H1 (cell line): Measurements from ENCODE around the gene CCDC183. TPM values are rescaled to one million over a fixed set of nuclear protein-coding genes. Genes with fewer than 3 reads are reported as not detected.
A peak's percentile ranks its signal among the peaks of the same experiment; 100 is the strongest.

Source experiments
- CTCF ChIA-PET: fragments of 300-600 bp; sonication (Branson Sonifier 250); formaldehyde crosslinking; loops from one replicate; lab custom pipeline; 2021; ENCODE audit not compliant: partially characterized antibody; lab: Charles Lee
- POLR2A ChIA-PET: fragments of 300-600 bp; sonication (Branson Sonifier 250); formaldehyde crosslinking; loops from one replicate; lab custom pipeline; 2021; ENCODE audit warnings: inconsistent platforms; ENCODE audit not compliant: partially characterized antibody; lab: Charles Lee
- DNase-seq, 2 experiments: peaks; one replicate each; pipeline versions ENCODE4 v3.0.0 to v3.0.0-alpha.2; 2010 to 2022; ENCODE audit warnings: low spot score in 2 of 2, low read depth in 1 of 2, mixed read lengths in 1 of 2
- FAIRE-seq: peaks from 2 replicates; lab custom pipeline; 2011; peaks lifted over from hg19 to GRCh38; lab: Jason Lieb, UNC
- H2AFZ ChIP-seq: 2 replicates; pipeline ENCODE4 v1.8.1; 2012; ENCODE audit warnings: low read length, inconsistent platforms
- H2AK5ac ChIP-seq: 2 replicates; pipeline ENCODE4 v1.6.1; 2013; ENCODE audit warnings: low read depth, low read length
- H2BK120ac ChIP-seq: replicated peaks from 2 replicates; pipeline ENCODE3; 2013; ENCODE audit warnings: low read depth, low read length, inconsistent platforms
- H2BK12ac ChIP-seq: 2 replicates; pipeline ENCODE4 v1.6.1; 2013; ENCODE audit warnings: low read depth, low read length
- H2BK15ac ChIP-seq: 2 replicates; pipeline ENCODE4 v1.6.1; 2013; ENCODE audit warnings: low read length
- H2BK20ac ChIP-seq: 2 replicates; pipeline ENCODE4 v1.6.1; 2013; ENCODE audit warnings: low read length
- H2BK5ac ChIP-seq: 2 replicates; pipeline ENCODE4 v1.6.1; 2013; ENCODE audit warnings: low read depth, low read length
- H3K14ac ChIP-seq: 2 replicates; pipeline ENCODE4 v1.6.1; 2013; ENCODE audit warnings: inconsistent platforms; ENCODE audit not compliant: insufficient read length
- H3K18ac ChIP-seq: 2 replicates; pipeline ENCODE4 v1.6.1; 2013; ENCODE audit warnings: low read length; ENCODE audit errors: extremely low read depth
- H3K23ac ChIP-seq: 2 replicates; pipeline ENCODE4 v1.6.1; 2013; ENCODE audit warnings: inconsistent platforms; ENCODE audit not compliant: insufficient read length
- H3K23me2 ChIP-seq: 2 replicates; pipeline ENCODE4 v1.6.1; 2013; ENCODE audit warnings: low read depth, low read length
- H3K27ac ChIP-seq: 2 replicates; pipeline ENCODE4 v1.6.1; 2011; ENCODE audit warnings: low read depth, low read length, inconsistent platforms
- H3K27me3 ChIP-seq, 4 experiments: replicated peaks in 1 of 4; 1 replicate in 1 of 4; 2 replicates in 3 of 4; pipeline versions ENCODE4 v1.6.1 to v1.8.1; 2011 to 2013; ENCODE audit warnings: low read length in 3 of 4, mild to moderate bottlenecking in 3 of 4, inconsistent platforms in 2 of 4, mixed read lengths in 2 of 4, moderate library complexity in 1 of 4; ENCODE audit not compliant: control insufficient read depth in 3 of 4, insufficient read depth in 3 of 4; ENCODE audit errors: extremely low read depth in 1 of 4
- H3K36me3 ChIP-seq, 4 experiments: 2 replicates each; pipeline versions ENCODE4 v1.6.1 to v1.8.1; 2011 to 2013; ENCODE audit warnings: mild to moderate bottlenecking in 4 of 4, low read length in 3 of 4, moderate library complexity in 2 of 4, control low read depth in 1 of 4, inconsistent platforms in 1 of 4; ENCODE audit not compliant: insufficient read depth in 4 of 4, control insufficient read depth in 2 of 4
- H3K4ac ChIP-seq: replicated peaks from 2 replicates; pipeline ENCODE3; 2013; ENCODE audit warnings: low read length, low read depth, mixed read lengths, inconsistent platforms; ENCODE audit not compliant: insufficient read length
- H3K4me1 ChIP-seq, 4 experiments: replicated peaks in 1 of 4; 1 replicate in 1 of 4; 2 replicates in 3 of 4; pipeline versions ENCODE4 v1.6.1 to v1.8.1; 2011 to 2013; ENCODE audit warnings: low read length in 3 of 4, inconsistent platforms in 2 of 4, mixed read lengths in 1 of 4; ENCODE audit not compliant: insufficient read depth in 4 of 4, control insufficient read depth in 3 of 4
- H3K4me2 ChIP-seq, 2 experiments: 2 replicates each; pipeline versions ENCODE4 v1.6.1 to v1.8.1; 2011 to 2013; ENCODE audit warnings: low read depth in 2 of 2, low read length in 2 of 2, control low read depth in 1 of 2, inconsistent platforms in 1 of 2, mild to moderate bottlenecking in 1 of 2; ENCODE audit not compliant: insufficient read depth in 1 of 2
- H3K4me3 ChIP-seq, 4 experiments: fragments of 200-600, 300-600 bp in 1 of 4; sonication (generic), shearing (Covaris generic), sonication (Bioruptor Twin) in 1 of 4; 2 replicates each; pipeline versions ENCODE4 v1.5.1 to v1.8.1; 2011 to 2016; ENCODE audit warnings: low read length in 4 of 4, low read depth in 3 of 4, control low read depth in 2 of 4, inconsistent platforms in 2 of 4, mild to moderate bottlenecking in 2 of 4, mixed read lengths in 1 of 4, moderate library complexity in 1 of 4; ENCODE audit not compliant: insufficient read depth in 2 of 4; ENCODE audit errors: extremely low read depth in 1 of 4
- H3K56ac ChIP-seq: replicated peaks from 2 replicates; pipeline ENCODE3; 2013; ENCODE audit warnings: low read depth, mild to moderate bottlenecking, mixed read lengths, low read length, inconsistent platforms; ENCODE audit not compliant: insufficient read length
- H3K79me1 ChIP-seq: 2 replicates; pipeline ENCODE4 v1.6.1; 2013; ENCODE audit warnings: low read depth, low read length, control low read depth
- H3K79me2 ChIP-seq, 2 experiments: 2 replicates each; pipeline versions ENCODE4 v1.6.1 to v1.8.1; 2012 to 2013; ENCODE audit warnings: low read length in 2 of 2, mild to moderate bottlenecking in 2 of 2, inconsistent platforms in 1 of 2; ENCODE audit not compliant: insufficient read depth in 2 of 2, control insufficient read depth in 1 of 2
- H3K9ac ChIP-seq, 4 experiments: replicated peaks in 1 of 4; 1 replicate in 1 of 4; 2 replicates in 3 of 4; pipeline versions ENCODE4 v1.6.1 to v1.8.1; 2011 to 2013; ENCODE audit warnings: low read depth in 3 of 4, low read length in 3 of 4, control low read depth in 2 of 4, mild to moderate bottlenecking in 2 of 4, moderate library complexity in 2 of 4, inconsistent platforms in 1 of 4; ENCODE audit errors: extremely low read depth in 1 of 4
- H3K9me3 ChIP-seq, 2 experiments: 2 replicates each; pipeline versions ENCODE4 v1.6.1 to v1.8.1; 2012 to 2013; ENCODE audit warnings: mild to moderate bottlenecking in 2 of 2, moderate library complexity in 2 of 2, control low read depth in 1 of 2, inconsistent platforms in 1 of 2, low read depth in 1 of 2, low read length in 1 of 2, mixed read lengths in 1 of 2; ENCODE audit not compliant: insufficient read depth in 2 of 2
- H4K20me1 ChIP-seq, 2 experiments: replicated peaks in 1 of 2; 2 replicates each; pipeline versions ENCODE3 to v1.8.1; 2011 to 2013; ENCODE audit warnings: inconsistent platforms in 2 of 2, low read length in 2 of 2, mild to moderate bottlenecking in 1 of 2; ENCODE audit not compliant: insufficient read depth in 2 of 2, control insufficient read depth in 1 of 2
- H4K5ac ChIP-seq: 2 replicates; pipeline ENCODE4 v1.6.1; 2013; ENCODE audit warnings: low read length, low read depth, mixed read lengths, inconsistent platforms; ENCODE audit not compliant: insufficient read length
- H4K8ac ChIP-seq: 2 replicates; pipeline ENCODE4 v1.8.0; 2013; ENCODE audit warnings: mild to moderate bottlenecking, moderate library complexity, low read length, inconsistent platforms; ENCODE audit not compliant: insufficient read depth; ENCODE audit errors: extremely low read depth
- H4K91ac ChIP-seq: replicated peaks from 2 replicates; pipeline ENCODE3; 2013; ENCODE audit warnings: low read length, mixed read lengths, inconsistent platforms; ENCODE audit not compliant: insufficient read length
- BRCA1 ChIP-seq: IDR thresholded peaks from 2 replicates; pipeline ENCODE4 v1.6.1; 2012; ENCODE audit warnings: low read depth, low read length, improper control_type of control experiment
- NRF1 ChIP-seq: IDR thresholded peaks from 2 replicates; pipeline ENCODE4 v1.6.1; 2011; ENCODE audit warnings: mild to moderate bottlenecking, low read depth, low read length, improper control_type of control experiment
- WGBS, 2 experiments: shearing (Covaris generic) in 1 of 2; methylation state at CpG; one replicate each; pipeline versions ENCODE4 v1.1.6 to v1.1.7; 2013 to 2015; ENCODE audit warnings: low lambda C conversion rate in 2 of 2, mixed read lengths in 2 of 2, inconsistent platforms in 1 of 2, low coverage in 1 of 2, missing lambda C conversion rate in 1 of 2; ENCODE audit not compliant: insufficient replicate concordance in 2 of 2, insufficient coverage in 1 of 2, insufficient read length in 1 of 2; ENCODE audit errors: extremely low coverage in 1 of 2, missing lambda C conversion rate in 1 of 2; 5-methylcytosine and 5-hydroxymethylcytosine counted together
- polyA plus RNA-seq, 7 experiments: library from polyadenylated mRNA; depleted of rRNA in 3 of 7; stranded (reverse) in 5 of 7; unstranded in 2 of 7; fragments of >200 nt in 5 of 7; fragments of 200-250 nt in 2 of 7; gene quantifications; 1 replicate in 5 of 7; 2 replicates in 1 of 7; 4 replicates in 1 of 7; pipeline versions ENCODE4 v1.2.1 to v1.2.3, GENCODE V29; 2011 to 2013; ENCODE audit warnings: missing spikeins in 2 of 7, mixed read lengths in 2 of 7
- total RNA-seq: library from RNA; stranded (reverse); fragmentation: NEBNext Ultra II Directional; extraction: Animal tissue kit (Norgen Biotek cat#: 25700); gene quantifications from 2 replicates; pipeline ENCODE4 v1.2.1, GENCODE V29; 2021

CCDC183 gene
- total and polyA plus RNA-seq, 2 of the 8 experiments (the other 6 are each of a cell fraction or from before 2014, with no cell fraction given) = 0.51 to 1.6 TPM

GRCh38 chr9:136808806-136809158 lies 12.6 kb downstream of the CCDC183 start:
- H3K27ac ChIP-seq = no peak overlapping the region
- POLR2A ChIA-PET = interaction anchor here (0.8 to 7.8 kb wide), 10 partner anchors 9 to 266 kb away, joined by 3 to 96 read pairs (median 4); partner anchors contain the start of gene AJM1
- TF ChIP-seq BRCA1 = no peak
- TF ChIP-seq NRF1 = no peak

More at GRCh38 chr9:136808806-136809158, 12.6 kb downstream of the CCDC183 start:
- CTCF ChIA-PET = interaction anchor here (0.9 to 3.3 kb wide), 6 partner anchors 8 to 238 kb away, joined by 3 to 16 read pairs (median 4); no protein-coding TSS in a partner anchor
- Histone ChIP-seq H2AFZ (no peak overlapping the region), H3K4ac (no peak overlapping the region), H3K4me2 (peak overlapping the region; percentile 68 to 84), H3K23ac (no peak overlapping the region), H4K5ac (no peak overlapping the region), H3K56ac (no peak overlapping the region), H3K4me1 (peaks cover 0 to 10% (median 7%) of the 10 kb centered on the region in 4 experiments; a peak in 6 of 7 replicates), H3K14ac (no peak overlapping the region), H2AK5ac (no peak overlapping the region), H2BK15ac (no peak overlapping the region), H3K23me2 (peaks cover 9% of the 10 kb centered on the region; the same call in 1 of the 2 replicates), H2BK5ac (no peak overlapping the region), H3K4me3 (peak overlapping the region; percentile 88 to 100 (median 94)), H2BK20ac (no peak overlapping the region), H3K9me3 (no peaks in the 10 kb centered on the region), H2BK12ac (no peak overlapping the region), H4K8ac (no peak overlapping the region), H4K91ac (no peak overlapping the region), H3K79me1 (peaks cover 6% of the 10 kb centered on the region), H3K79me2 (peaks cover 5 to 41% of the 10 kb centered on the region in 2 experiments), H4K20me1 (peaks cover 7 to 16% of the 10 kb centered on the region in 2 experiments), H3K36me3 (peaks cover 2 to 16% (median 7%) of the 10 kb centered on the region in 4 experiments; a peak in 6 of 8 replicates), H3K27me3 (peaks cover 0 to 16% (median 6%) of the 10 kb centered on the region in 4 experiments; a peak in 2 of 7 replicates), H3K9ac (peak overlapping the region; percentile 61 to 92 (median 83)), H2BK120ac (no peak overlapping the region), H3K18ac (no peak overlapping the region)
- FAIRE-seq (no peak), DNase-seq (no peak)
- WGBS, 2 experiments = 10% methylated on average over 14 of the region's 14 CpGs; no CpG with 5 or more reads in 1 of the 2 experiments
